HG02981 (cell line): ENCODE data around the gene RHBDD3.

ENCODE experiments used
- ATAC-seq: cut with Tn5 transposase; IDR thresholded peaks from one replicate; pipeline ENCODE4 v1.9.1; 2021; ENCODE audit warnings: mild to moderate bottlenecking, moderate library complexity; ENCODE audit not compliant: unreplicated experiment

Gene RHBDD3

DNA sequence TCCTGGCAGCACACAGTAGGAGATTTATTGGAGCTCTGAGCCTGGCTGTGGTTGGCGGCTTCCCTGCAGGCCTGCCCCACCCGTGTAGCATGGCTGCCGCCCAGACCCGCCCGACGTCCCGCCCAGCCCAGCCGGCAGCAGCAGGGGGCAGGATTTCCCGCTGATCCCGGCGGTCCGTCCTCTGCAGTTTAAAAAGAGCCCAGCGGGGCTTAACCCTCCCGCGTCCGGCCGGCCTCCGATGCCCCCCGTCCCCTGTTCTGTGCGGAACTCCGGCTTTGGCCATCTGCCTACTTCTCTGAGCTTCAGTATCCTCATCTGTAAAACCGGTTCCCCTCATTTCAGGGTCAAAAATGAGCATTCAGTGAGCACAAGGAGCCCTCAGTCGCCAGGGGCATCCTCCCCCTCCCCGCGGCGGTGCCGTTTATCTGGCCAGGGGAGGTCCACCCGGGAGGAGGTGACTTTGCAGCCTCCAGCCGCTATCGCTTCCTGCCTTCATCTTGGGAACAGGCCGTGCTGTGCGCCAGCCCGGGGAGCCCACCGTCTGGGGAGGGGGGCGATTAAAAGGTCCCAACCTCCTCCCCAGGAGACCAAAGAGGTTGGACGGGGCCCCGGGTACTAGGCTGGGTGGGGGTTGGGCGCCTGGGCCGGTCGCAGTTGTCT, 38.5 kb upstream of the RHBDD3 start, which contains the start of gene GAS2L1:
GAS2L1 (plus strand) TSS at position 476 of the 660 bp plus-strand sequence. CDS start 1,456 bp downstream, outside the sequence.
- ATAC-seq, result no peak

DNA sequence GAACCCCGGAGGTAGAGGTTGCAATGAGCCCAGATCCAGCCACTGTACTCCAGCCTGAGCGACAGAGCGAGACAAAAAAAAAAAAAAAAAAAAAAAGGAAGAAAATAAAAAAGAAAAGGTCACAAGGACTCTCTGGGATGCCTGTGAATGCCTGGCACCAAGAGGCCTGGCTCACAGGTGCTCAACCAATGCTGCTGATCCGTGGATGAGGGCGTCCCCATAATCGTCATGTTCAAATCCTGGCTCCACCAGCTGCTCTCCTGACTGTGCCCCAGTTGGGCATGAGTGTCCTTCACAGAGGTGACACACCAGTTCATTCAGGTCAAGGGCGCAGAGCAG, 38.0 kb upstream of the RHBDD3 start:
- ATAC-seq, result no peak

DNA sequence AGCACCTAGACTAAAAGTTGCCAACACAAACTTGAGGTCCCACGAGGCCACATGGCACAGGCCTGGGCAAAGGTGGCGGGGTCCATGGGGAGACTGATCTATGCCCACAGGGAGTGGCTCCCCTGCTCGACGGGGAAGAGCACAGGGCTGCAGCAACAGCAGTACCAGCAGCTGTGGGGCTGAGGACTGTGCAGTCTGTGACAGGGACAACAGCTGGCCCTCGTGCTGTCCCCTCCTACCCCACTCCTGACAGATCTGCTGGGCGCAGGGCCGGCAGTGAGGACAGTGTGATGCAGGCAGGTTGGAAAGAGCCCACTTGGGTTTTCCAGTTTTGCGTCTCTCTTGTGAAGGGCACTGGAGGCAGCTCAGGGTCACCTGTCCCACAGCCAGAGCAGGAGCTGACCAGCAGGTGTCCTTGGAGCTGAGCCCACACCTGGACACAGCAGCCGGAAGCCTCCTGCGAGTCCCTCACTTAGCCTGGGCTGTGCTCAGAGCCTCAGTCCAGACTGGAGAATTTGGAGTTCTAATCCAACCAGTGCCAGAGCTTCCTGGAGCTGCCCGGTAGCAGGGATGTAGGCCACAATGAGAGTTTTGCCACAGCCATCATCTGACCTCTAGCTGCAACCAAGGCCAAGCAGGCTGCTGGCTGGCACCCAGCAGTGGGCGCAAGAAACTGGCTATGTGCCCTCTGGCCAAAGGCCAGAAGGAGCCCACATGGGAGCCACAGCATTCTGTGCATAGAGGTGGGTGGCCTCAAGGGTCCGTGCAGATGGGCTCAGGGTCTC, 35.1 kb upstream of the RHBDD3 start:
- no peak for ATAC-seq

- no peak for ATAC-seq
Observed at GRCh38 chr22:29302402-29302680, 34.6 kb upstream of the RHBDD3 start.

DNA sequence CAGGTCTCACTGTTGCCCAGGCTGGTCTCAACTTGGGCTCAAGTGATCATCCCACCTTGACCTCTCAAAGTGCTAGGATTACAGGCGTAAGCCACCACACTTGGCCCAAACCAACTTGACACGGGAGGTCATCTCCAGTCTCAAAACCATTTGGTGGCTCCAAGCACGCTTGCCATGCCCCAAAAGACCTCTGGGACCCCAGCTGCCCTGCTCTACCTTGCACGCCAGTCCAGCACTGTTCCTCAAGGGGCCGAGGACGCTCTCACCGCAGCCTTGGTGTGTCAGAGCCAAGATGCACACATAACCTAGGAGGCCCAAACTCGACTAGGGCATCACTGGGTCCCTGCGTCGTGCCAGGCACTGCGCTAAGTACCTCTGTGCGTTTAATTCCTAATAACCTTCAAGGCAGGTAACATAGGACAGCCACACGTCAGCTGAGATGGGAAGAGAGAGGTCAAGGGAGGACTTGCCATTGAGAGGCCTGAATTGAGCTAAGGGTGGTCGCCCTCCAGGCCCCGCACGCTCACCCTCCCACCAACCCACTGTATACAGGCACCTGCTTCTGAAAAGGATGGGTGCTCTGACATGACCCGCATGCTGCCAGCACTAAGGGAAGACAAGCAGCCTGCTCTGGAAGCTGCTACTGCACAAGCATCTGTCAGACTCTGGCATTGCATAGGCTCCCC, 34.1 kb upstream of the RHBDD3 start:
- no peak for ATAC-seq

- no peak for ATAC-seq
Observed at GRCh38 chr22:29300807-29301601, 33.2 kb upstream of the RHBDD3 start.

GRCh38 chr22:29300467-29300806, 32.7 kb upstream of the RHBDD3 start:
- no peak for ATAC-seq

- ATAC-seq, result no peak
Observed at GRCh38 chr22:29299136-29299900, 31.5 kb upstream of the RHBDD3 start.

DNA sequence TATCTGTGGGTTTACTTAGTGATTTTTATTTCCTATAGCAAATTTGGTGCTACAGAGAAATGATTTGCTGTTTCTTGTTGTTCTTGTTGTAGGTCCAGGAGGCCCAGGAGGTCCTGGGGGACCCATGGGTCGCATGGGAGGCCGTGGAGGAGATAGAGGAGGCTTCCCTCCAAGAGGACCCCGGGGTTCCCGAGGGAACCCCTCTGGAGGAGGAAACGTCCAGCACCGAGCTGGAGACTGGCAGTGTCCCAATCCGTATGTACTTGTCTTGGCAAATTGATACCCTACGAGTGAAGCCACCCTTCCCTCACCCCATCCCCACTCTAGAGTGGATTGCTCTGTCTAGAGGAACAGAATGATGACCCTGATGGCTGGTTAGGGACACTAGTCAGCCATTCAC, 30.9 kb upstream of the RHBDD3 start:
- ATAC-seq, result no peak

GRCh38 chr22:29292379-29292778, 24.6 kb upstream of the RHBDD3 start:
- ATAC-seq, result no peak

DNA sequence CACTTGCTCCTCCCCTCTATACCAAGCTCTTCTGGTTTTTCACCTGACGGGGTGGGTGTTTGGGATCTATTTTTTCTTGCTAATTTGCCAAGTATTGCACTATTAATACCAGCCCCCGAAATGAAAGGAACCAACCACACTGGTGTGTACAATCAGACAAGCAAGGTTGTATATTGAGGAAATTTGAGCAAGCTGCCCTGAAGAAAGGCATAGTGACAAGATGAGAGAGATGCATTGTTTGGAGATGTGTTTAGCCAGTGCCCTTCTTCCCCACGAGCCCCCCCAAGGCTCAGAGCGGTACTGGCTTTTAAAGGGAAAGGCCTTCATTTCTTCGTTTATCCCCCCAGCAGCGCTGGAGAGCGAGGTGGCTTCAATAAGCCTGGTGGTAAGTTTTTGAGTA, 23.4 kb upstream of the RHBDD3 start:
- no peak for ATAC-seq

GRCh38 chr22:29290061-29290460, 22.3 kb upstream of the RHBDD3 start:
- no peak for ATAC-seq

GRCh38 chr22:29288837-29289236, 21.1 kb upstream of the RHBDD3 start:
- ATAC-seq, result no peak

DNA sequence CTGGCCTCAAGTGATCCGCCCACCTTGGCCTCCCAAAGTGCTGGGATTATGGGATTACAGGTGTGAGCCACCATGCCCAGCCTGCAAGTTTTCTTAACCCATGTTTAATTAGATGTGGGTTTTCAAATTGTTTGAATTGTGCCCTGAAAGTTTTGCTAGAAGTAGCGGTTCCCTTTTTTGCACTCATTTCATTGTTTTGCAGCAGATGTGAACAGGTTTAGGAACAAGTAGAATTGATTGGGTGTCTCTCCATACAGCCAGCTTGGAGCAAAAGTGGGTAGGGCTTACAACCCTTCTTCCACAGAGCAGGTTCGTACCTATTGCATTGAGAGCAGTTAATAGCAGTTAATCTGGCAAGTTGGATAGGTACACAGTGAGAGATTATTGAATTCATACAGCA, 16.4 kb upstream of the RHBDD3 start:
- ATAC-seq, result no peak

GRCh38 chr22:29277927-29278326, 10.1 kb upstream of the RHBDD3 start:
- ATAC-seq, result no peak

- no peak for ATAC-seq
Observed at GRCh38 chr22:29275819-29276565, 8.2 kb upstream of the RHBDD3 start.

GRCh38 chr22:29275167-29275566, 7.4 kb upstream of the RHBDD3 start:
- ATAC-seq, result no peak

- no peak for ATAC-seq
Observed at GRCh38 chr22:29272624-29273023, 4.8 kb upstream of the RHBDD3 start.

DNA sequence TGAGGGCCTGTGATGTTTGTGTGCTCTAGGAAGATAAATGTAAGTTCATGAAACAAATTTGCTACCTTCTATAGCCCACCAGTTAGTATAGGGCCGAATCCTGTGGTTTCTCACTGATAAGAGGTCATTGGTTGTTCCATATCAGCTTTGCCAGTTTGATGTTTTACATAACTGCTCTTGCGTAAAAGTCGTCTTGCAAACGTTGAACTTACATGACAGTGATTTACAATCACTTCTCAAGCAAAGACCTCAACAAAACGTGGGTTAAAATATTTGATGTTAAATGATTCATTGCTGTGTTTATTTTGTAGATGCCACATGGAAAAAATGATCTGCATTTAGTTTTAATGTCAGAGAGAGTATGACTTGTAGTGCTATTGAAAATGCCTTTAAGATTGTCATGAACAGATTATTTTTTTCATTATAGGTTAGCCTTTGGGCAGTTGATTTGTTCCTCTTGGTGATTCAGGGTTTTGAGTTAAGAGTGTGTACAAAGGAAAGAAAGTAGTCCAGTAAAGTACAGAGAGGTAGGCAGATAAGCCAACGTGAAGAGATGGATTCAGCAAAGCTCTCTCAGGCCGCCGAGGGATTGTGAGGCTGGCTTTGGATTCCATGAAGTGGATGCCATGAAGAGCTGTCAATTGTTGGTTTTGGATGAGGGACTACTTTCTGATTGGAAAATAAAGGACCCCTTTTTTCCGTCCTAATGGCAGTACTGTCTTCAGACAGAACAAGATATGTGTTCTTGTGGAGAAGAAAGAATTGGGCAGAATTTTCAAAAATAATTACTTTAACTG, 2.9 kb upstream of the RHBDD3 start:
- ATAC-seq, result no peak
